SK-MEL-5 (cell line): ENCODE results near the gene LRRC73. TPM values are rescaled to one million over a fixed set of nuclear protein-coding genes. Genes with fewer than 3 reads are reported as not detected.
"Not testable (repeated sequence)": the region's sequence is repeated elsewhere in the genome, so short reads cannot be mapped to it uniquely, and the experiment has no call there.

Experiments used
- DNase-seq: peaks from one replicate; pipeline ENCODE4 v3.0.0-alpha.2; 2016; ENCODE audit warnings: low read depth, low spot score
- in situ Hi-C: cut with HindIII; loops from 2 replicates; pipeline ENCODE4 v1.10.0; 2016; ENCODE audit warnings: low sequenced_read_pairs, high pct_unique_total_duplicates, low pct_unique_long_range_greater_than_20kb
- total RNA-seq: library from RNA; depleted of rRNA; stranded (reverse); fragments of >200 nt; shearing (Covaris generic); gene quantifications from 2 replicates; pipeline ENCODE4 v1.2.3, GENCODE V29; 2014

LRRC73 gene
- total RNA-seq, 1 experiment from 2014 or later, result 0.42 TPM

DNA sequence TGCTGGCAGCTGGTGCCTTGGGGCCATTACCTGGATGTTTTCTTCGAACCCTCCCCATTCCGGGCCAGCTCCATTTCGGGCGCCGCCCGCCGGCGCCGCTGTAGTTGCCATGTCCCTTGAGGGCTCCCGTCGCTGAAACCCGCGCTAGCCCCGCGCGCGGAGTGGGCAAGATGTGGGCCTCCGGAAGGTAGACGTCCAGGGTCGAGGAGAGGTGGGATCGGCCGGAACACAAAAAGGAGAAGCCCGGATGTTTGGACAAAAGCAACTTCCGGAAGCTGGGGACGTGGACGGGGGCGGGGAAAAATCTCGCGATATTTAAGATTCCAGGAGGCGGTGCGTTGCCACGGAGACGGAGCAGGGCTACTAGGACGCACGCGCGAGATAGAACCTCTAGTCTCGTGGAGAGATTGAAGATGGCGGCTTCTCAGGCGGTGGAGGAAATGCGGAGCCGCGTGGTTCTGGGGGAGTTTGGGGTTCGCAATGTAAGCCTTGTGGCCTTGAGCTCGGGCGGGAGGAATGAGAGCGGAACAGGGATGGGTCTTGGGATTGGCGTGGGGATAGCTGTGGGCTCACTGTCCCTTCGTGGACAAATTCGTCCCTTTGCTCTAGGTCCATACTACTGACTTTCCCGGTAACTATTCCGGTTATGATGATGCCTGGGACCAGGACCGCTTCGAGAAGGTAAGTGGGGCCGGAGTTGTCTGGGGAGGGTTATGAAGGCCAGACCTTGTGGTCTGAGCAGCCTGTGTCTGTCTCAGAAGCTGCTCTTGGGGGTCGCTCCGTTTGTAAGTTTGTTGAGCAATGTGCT lies 6.8 kb upstream of the LRRC73 start, which contains the start of the genes POLR1C and YIPF3:
POLR1C (plus strand) TSS at position 393 of the 808 bp plus-strand sequence; CDS start at position 414, 21 bp downstream.
YIPF3 (minus strand) TSS at position 230 of the 808 bp plus-strand sequence; CDS start at position 111, 119 bp downstream.
- peak; percentile 98 for DNase-seq
- in situ Hi-C loops, result no loop called here

DNA sequence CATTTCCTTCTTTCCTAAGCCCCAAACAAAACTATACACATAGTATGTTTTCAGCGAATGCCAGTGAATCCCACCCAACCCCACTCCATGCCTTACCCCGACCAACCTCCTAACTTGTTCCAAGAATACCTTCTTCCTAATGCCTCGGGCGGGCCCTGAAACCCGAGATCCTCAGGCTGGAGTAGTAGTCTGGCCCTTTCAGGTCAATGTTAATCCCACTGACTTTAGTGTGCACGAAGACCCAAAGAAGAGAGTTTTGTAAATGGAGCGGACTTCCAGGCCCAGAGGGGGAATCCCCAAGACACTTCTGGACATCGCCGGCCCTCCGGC lies 6.2 kb upstream of the LRRC73 start:
- DNase-seq, result no peak
- in situ Hi-C loops, result no loop called here

DNA sequence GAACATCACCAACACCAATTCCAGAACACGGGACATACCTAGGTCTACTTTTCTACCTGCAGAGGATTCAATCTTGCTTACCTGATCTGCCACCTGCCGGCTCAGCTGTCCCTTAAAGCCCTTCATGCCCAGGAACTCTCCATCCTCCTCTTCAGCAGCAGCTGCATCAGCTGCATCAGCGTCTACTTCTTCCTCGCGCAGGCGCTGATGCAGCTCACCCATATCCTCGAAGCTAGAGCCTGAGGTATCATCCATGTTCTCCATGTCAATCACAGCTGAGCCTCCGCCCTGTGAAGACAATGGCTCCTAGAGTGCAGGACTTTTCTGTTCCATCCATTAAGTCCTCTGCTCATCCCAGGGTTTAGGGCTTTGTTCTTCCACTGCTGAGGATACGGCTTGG lies 5.7 kb upstream of the LRRC73 start:
- DNase-seq, result no peak
- in situ Hi-C loops, result no loop called here

DNA sequence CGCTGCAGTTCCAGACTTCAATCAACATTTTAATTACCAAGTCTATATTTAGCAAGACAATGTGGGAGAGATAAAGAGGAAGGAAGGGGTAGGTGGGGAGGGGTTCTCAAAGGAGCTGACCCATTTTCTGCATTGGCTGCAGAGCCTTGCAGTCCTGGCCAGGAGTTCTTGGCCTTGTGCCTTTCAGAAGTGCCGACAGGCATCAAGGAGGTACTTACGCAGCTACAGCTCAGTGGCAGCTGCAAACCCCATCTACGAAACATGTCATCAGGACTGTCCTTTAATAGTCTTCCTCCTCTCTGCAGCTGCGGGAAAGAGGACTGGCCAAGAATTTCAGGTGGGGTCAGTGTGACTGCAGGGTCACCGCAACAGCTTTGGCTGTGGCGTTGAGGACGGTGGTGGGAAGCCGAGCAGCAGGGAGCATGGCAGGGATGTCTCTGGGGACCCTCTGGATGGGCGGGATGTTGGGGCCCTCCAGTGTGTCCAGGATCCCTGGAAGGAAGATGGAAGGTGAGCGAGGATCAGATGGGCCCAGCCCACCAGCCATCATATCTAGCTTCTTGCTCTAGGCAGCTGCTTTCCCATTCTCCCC lies 1.8 kb upstream of the LRRC73 start:
- no peak for DNase-seq
- in situ Hi-C loops, result no loop called here

DNA sequence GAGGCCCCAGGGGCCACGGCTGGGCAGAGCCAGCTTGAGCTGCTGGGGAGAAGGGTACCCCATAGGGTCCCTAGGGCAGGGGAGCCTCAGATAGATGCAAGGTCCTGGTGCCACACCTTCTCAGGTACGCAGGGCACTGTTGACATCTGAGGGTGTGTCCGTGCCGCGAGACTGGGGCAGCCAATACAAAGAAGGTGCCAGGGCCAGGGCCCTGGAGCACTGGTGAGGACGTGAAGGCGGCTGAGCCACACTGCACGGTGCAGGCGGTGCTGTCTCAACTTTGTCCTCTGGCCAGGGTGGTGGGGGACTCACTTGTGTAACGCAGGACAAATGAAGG lies 649 bp upstream of the LRRC73 start:
- in situ Hi-C loops, result no loop called here
- DNase-seq, result no peak

DNA sequence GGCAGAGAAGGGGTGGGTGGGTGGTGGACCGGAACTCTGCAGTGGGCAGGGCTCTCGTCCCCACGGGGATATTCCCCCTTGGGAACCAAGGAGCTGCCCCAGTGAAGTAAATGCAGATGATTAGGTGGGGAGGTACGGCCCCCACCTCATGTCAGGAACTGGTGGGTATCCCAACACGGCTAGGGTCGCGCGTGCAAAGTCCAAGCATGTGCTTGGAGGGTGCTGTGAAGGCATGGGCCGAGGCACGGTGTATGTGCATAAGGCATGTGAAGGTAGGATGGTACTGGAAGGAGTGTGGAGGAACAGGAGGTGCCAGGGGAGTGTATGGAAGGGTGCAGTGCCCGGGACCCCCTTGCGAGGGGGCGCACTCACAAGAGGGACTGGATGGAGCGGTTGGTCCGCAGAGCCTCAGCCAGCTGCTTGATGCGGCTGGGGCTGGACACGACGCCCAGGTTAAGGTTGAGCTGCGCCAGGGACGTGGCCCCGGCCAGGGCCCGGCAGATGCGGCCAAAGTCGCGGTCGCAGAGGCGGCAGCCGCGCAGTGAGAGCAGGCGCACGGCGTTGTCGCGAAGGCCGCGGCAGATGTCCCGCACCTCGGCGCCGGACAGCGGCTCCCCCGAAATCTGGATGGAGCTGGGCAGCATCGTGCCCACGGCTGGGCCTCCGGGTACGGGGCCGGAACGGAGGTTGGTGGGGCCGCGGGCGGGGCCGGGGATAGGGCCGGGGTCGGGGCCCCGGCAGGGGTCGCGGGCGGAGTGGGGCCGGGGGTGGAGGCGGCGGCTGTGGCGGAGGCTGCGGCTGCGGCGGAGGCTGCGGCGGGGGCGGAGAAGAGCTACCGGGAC lies 783 bp downstream of the LRRC73 start:
- DNase-seq, result no peak
- in situ Hi-C loops, result no loop called here

DNA sequence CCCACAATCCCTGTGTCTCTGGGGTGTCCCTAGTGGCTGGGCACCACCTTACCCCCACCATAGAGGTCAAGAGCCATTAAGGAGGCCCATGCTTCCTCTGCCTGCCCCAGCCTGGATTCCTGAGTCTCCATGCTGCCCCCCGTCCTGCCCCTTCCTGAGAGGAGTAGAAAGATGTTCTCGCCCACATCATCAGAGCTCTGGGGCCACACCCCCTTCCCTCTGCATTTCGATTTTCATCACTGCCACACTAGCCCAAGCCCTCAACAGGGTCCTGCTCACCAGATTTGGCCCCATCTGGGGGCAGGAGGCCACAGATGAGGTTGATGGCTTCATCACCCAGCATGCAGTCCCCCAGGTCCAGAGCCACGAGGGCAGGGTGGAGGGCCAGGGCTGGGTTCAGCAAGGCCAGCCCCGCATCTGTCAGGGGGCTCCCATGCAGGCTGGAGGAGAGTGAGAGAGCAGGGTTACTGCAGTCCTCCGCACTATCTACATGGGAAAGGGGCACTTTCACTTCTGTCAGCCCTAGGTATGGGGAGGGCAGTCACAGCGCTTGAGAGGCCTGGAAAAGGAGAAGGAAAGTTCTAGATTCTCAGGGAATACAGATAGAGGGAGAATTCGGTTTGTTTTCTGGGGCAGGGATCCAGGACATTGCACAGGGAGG lies 1.5 kb downstream of the LRRC73 start:
- DNase-seq, result no peak
- in situ Hi-C loops, result no loop called here

DNA sequence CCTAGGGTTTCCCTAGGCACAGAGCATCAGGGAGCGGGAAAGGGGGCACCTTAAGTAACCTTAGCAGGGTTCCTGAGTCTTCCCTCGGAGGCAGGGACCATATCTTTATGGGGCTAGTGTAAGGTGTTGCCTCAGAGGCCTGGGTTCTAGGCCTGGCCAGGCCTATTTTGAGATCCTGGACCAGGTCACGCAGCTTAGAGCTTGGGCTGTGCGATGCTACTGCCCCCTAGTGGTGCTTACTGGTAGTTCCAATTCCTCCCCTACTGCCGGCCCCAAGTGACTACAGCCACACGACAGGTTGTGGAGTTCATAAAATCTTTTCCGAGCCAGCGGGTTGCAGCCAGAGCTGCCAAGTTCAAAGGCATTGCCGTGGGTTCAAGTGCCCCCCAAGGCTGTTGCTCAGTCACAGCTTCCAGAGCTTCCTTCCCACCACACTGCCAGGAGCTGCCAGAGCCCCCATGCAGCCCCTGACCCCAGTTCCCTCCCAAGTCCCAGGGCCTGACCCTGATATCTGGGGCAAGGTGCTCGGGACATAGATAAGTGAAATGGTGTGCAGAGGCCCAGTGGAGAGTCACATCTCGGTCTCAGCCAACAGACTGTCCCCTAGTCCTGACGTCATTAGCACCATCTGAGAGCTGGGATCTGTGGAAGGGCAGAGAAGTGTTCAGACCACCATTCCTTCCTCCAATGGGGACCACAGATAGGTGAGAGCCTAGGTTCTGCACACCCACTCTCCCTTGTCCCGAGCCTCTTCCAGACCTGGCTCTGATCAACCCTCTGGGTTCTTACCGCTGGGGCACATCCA lies 3.3 kb downstream of the LRRC73 start:
- in situ Hi-C loops, result no loop called here
- DNase-seq, result peak; percentile 83

DNA sequence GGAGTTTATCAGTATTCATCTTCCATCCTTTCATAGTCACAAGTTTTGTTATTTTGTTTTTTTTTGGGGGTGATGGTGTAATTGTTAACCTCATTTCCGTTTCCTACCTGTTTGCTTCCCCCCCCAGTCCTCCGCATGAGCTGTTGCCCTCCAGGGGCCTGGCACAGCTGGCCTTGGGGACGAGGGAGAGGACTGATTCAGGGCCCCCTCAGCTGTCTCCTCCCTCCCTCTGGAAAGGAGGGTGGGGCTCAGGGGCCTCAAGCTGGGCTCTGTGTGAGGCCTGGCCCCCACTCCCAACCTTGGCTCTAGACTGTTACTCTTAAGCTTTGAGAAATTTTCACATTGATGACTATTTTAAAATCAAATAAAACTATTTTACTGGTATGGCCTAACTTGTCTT lies 4.0 kb downstream of the LRRC73 start:
- in situ Hi-C loops, result no loop called here
- no peak for DNase-seq

DNA sequence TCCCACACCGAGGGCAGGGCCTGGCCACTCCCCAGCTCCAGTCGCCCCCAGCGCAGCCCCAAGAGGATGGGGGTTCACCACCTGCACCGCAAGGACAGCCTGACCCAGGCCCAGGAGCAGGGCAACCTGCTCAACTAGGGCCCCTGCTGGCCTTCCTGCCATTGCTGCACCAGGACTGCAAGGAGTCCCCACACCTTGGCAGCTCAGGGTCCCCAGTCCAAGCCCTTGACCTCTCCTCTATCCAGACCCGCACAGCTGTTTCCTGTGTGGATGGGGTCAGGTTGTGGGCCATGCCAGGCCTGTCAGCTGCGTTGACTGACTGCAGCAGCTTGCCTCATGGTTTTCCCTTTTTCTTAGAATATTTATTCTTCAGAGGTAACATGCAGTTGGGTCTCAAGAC lies 4.4 kb downstream of the LRRC73 start:
- in situ Hi-C loops, result no loop called here
- DNase-seq, result no peak

DNA sequence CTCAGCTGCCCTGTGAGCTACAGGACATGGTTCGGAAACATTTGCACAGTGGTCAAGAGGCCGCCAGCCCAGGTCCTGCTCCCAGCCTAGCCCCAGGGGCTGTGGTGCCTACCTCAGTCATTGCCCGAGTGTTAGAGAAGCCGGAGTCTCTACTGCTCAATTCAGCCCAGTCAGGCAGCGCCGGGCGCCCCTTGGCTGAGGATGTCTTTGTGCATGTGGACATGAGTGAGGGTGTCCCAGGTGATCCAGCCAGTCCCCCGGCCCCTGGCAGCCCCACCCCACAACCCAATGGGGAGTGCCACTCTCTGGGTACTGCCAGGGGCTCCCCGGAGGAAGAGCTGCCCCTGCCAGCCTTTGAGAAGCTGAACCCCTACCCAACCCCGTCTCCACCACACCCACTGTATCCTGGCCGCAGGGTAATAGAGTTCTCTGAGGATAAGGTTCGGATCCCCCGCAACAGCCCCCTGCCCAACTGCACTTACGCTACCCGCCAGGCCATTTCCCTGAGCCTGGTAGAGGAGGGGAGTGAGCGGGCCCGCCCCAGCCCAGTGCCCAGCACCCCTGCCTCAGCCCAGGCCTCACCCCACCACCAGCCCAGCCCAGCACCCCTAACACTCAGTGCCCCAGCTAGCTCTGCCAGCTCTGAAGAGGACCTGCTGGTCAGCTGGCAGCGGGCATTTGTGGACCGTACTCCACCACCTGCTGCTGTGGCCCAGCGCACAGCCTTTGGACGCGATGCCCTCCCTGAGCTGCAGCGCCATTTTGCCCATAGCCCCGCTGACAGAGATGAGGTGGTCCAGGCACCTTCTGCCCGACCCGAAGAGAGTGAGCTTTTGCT lies 5.2 kb downstream of the LRRC73 start:
- in situ Hi-C loops, result no loop called here

DNA sequence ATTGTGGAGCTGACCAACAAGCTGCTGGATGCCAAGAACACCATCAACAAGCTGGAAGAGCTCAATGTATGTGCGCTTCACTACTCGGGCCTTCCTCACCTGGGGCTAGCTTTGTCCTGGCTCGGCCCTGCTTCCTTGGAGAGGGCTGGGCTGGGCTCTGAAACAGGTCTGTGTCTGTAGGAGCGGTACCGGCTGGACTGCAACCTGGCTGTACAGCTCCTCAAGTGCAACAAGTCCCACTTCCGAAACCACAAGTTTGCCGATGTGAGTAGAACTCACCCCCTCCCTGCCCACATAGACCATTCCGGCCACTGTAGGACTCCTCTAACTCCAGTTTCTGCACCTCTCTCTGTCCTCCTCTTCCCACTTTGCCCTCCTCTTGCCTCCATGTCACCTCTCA lies 6.7 kb downstream of the LRRC73 start:
- DNase-seq, result no peak
- in situ Hi-C loops, result no loop called here

More for the DNA sequence above, 5.2 kb downstream of the LRRC73 start:
- DNase-seq, result no peak

DNA sequence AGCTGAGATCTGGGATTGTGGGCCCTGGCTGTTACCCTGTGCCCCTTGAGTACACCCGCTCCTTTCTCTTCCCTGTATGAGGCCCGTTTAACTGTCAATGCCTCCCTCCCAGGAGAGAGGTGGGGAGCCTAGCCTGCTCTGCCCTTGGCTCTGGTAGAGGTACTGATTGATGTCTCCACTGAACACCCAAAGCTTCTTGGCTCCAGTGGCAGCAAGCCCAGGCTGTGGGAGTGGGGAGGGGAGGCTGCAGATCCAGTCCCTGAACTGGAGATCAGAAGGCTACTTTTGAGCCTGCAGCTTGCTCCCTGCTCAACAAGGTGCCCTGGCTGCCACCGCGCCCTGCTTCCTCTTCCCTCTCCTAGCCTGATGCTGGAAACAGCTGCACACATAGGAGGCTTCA lies 7.5 kb downstream of the LRRC73 start:
- DNase-seq, result no peak
- in situ Hi-C loops, result no loop called here

DNA sequence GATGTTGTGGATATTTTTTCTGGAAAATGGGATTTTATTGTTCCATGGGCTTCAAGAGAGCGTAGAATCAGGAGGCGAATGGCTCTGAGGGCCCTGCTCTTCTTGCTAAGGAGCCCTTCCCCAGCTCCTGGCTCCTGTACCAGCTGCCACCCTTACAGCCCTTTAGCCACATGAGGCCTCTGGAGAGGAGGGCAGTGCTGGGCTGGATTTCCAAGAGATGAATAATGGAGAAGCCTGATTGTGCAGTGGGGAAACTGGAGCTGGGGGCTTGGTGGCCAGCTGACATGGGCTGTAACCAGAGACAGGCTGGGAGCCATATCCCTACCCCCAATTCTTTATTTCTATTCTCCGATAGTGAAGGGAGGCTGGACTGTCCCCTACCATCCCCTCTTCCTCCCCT lies 9.2 kb downstream of the LRRC73 start:
- in situ Hi-C loops, result no loop called here
- DNase-seq, result no peak

DNA sequence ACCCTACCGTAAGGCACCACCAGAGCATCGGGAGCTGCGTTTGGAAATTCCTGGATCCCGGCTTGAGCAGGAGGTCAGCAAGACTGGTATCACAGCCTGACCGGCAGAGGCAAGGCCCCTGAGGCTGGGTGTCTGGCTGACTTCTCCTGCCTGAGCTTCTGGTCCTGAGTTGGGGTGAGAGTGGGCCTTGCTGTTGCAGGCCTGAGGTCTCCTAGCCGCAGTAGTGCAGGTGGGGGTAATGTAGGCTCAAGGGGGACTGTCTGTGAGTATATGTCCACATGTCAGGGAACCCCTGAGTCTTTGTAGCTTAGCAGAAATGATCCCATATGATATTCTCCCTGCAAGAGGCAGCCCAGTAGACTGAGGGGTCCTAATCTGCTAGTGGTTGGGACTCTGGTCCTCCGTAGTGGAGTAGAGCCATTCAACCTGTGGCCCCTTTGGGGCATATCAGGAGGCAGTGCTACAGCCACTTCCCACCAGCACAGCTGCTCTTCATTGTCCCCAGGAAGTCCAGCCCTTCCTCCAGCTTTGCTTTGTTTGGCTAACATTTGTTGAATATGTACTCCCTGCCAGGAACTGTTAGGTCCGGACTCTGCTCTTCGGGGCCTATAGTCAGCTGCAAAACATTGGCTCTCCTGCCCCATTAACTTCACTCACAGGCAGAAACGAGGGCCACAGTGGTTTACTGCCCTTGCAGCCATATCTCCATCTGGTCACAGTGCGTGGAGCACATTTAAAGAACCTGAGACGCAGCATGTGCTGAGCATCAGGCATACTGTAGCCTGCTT lies 10.9 kb downstream of the LRRC73 start:
- in situ Hi-C loops, result no loop called here
- no peak for DNase-seq

DNA sequence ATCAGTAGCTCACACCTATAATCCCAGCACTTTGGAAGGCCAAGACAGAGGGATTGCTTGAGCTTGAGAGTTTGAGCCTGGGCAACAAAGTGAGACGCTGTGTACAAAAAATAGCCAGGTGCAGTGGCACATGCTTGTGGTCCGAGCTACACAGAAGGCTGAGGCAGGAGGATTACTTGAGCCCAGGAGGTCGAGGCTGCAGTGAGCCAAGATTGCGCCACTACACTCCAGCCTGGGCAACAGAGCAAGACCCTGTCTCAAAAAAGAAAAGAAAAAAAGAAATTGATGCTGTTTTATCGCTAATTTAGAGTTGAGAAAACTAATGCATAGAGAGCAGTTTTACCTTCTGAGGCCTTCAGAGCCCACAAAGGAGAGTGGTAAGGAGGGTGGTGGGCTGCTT lies 11.9 kb downstream of the LRRC73 start:
- DNase-seq, in situ Hi-C loops: not testable (repeated sequence)
